ENCODE results near the gene AMMECR1.
A peak's percentile ranks its signal among the peaks of the same experiment; 100 is the strongest.

AMMECR1 gene

GRCh38 chrX:110224926-110225617 is 92.8 kb downstream of the AMMECR1 start:
- FAIRE-seq = no peak
- no peak for DNase-seq (ENCODE audit: insufficient read length, low spot score)
- TF ChIP-seq POLR2A (IDR thresholded peaks at IDR 0.05; ENCODE audit: low read depth, low read length) = no peak

DNA sequence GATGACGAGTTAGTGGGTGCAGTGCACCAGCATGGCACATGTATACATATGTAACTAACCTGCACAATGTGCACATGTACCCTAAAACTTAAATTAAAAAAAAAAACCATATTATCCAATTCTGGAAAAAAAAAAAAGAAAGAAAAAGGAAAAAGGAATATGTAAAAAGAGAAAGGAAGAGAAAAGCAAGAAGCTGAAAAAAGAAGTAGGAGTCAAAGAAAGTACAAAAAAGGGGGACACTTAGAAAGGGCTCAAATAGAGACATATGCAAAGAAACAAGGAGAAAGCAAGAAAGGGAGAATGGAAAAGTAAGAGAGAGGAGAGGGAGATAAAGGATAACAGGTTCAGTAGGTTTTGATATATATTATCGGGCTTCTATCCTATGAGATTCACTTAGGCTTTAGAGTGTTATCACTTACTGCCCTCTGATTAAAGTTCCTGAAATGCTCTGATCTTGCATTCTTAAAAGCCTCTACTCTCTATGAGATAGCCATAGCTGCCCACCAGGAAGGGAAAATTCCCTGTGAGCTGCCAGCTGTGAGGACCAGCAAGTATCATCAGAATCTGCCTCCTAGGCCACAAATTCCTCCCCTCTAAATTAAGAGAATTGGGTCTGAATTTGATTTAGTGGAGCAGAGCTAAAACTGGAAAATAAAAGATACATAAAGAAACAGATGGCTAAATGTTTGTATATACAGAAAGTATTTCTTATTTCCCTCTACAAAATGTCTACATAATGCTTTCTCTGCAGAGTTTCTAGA is 95.2 kb downstream of the AMMECR1 start:
- FAIRE-seq = no peak
- TF ChIP-seq POLR2A (IDR thresholded peaks at IDR 0.05; ENCODE audit: low read depth, low read length) = no peak
- no peak for DNase-seq (ENCODE audit: insufficient read length, low spot score)

GRCh38 chrX:110219920-110220319 is 98.0 kb downstream of the AMMECR1 start:
- TF ChIP-seq POLR2A (IDR thresholded peaks at IDR 0.05; ENCODE audit: low read depth, low read length) = no peak

GRCh38 chrX:110218591-110218990 is 99.3 kb downstream of the AMMECR1 start:
- no peak for DNase-seq (ENCODE audit: insufficient read length, low spot score)
- no peak for FAIRE-seq
- no peak for TF ChIP-seq POLR2A (IDR thresholded peaks at IDR 0.05; ENCODE audit: low read depth, low read length)

More at GRCh38 chrX:110219920-110220319, 98.0 kb downstream of the AMMECR1 start:
- DNase-seq (ENCODE audit: insufficient read length, low spot score) (no peak), FAIRE-seq (peak; percentile 93)

DNA sequence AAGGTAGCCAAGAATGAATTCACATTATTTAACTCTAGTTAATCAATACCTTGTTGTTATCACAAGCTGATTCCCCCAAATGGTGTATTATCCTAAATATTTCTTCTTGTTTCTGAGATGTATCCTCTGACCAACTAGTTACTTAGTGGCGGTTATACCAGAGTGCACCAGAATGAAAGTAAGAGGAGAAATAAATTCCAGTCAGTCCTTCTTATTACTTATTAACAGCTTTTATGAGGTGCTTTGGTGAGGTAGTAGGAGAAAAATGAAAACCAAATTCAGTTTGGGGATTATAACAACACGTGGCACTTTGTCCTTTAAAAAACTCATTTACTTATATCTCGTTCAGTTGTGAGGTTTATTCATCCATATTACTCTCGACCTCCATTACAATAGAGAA is 101.9 kb downstream of the AMMECR1 start:
- FAIRE-seq (no peak), DNase-seq (ENCODE audit: insufficient read length, low spot score) (no peak)
- no peak for TF ChIP-seq POLR2A (IDR thresholded peaks at IDR 0.05; ENCODE audit: low read depth, low read length)

- DNase-seq (ENCODE audit: insufficient read length, low spot score) = no peak
- no peak for FAIRE-seq
- TF ChIP-seq POLR2A (IDR thresholded peaks at IDR 0.05; ENCODE audit: low read depth, low read length) = no peak
These were observed 102.5 kb downstream of the AMMECR1 start for GRCh38 chrX:110215411-110215810.

DNA sequence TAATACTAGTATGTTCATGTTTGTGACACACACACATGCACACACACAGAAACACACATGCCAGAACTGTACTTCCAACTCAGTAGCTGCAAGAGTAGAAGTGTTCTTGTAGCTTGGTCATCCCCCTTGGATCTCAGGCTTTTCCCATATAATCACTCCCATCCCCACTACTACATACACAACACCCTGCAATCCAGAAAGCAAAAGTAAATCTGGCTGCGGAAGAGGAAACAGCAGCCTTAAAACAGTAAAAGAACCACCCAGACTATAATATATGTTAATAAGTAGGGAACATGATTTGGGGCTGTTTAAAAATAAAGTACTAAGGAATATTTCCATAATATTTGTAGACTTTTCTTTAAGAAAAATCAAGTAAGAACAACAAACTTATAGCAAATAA is 103.2 kb downstream of the AMMECR1 start:
- no peak for TF ChIP-seq POLR2A (IDR thresholded peaks at IDR 0.05; ENCODE audit: low read depth, low read length)
- FAIRE-seq (no peak), DNase-seq (ENCODE audit: insufficient read length, low spot score) (no peak)

GRCh38 chrX:110213183-110213582 is 104.7 kb downstream of the AMMECR1 start:
- FAIRE-seq (no peak), DNase-seq (ENCODE audit: insufficient read length, low spot score) (no peak)
- TF ChIP-seq POLR2A (IDR thresholded peaks at IDR 0.05; ENCODE audit: low read depth, low read length) = no peak

DNA sequence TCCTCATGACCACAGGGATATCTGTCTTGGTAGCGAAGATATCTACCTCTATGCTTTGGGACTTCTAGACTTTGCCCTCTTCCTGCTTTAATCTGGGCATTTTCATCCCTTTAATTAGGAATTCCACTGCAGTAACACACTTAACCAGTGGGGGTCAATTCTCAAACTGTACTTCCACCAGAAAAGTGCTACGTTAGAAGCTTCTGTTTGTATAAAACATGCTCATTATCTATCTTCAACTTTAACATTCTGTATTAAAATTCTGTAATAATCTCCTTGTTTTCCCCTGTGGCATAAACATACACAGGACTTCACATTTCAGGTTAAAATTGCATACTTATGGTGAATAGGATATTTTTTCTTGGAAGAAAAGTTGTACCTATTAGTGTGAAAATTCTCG is 105.6 kb downstream of the AMMECR1 start:
- FAIRE-seq = no peak
- DNase-seq (ENCODE audit: insufficient read length, low spot score) = no peak
- TF ChIP-seq POLR2A (IDR thresholded peaks at IDR 0.05; ENCODE audit: low read depth, low read length) = no peak

DNA sequence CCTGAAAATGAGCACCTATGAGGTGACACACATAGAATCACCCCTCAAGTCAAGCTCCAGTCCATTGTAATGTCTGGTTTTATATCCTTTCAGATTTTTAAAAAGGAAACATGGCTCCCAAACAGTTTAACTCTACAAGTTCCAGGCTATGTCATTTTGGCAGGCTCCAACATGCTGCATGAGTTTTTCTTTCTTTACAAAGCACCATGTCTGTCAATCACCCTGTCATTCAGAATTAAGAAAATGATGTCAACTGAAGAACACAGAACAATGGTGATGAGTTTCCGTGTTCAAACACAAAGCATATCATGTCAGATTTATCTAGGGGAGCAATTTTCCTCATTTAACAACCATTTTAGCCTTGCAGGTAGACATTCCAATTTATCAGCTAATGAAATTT is 106.5 kb downstream of the AMMECR1 start:
- TF ChIP-seq POLR2A (IDR thresholded peaks at IDR 0.05; ENCODE audit: low read depth, low read length) = no peak
- DNase-seq (ENCODE audit: insufficient read length, low spot score) (no peak), FAIRE-seq (no peak)

- FAIRE-seq = peak; percentile 96
- no peak for TF ChIP-seq POLR2A (IDR thresholded peaks at IDR 0.05; ENCODE audit: low read depth, low read length)
- DNase-seq (ENCODE audit: insufficient read length, low spot score) = no peak
These were observed 107.3 kb downstream of the AMMECR1 start for GRCh38 chrX:110210417-110211139.

DNA sequence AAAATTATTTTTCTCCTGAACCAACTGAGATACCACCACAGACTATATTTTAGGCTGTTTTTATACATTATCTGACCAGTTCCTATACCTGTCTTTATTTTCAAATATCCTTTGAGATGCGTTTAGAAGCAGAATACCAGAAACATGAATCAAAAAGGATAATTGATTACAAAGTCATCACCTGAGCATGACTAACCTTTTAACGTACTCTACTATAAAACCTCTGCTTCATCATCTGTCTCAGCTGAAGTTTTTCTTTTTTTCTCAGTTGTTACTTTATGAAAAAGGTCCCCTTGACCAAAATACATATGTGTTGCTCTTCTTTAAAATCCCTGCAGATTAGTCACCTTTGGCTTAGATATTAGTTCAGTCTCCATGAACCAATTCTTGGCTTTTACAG is 109.8 kb downstream of the AMMECR1 start:
- FAIRE-seq (no peak), DNase-seq (ENCODE audit: insufficient read length, low spot score) (no peak)
- TF ChIP-seq POLR2A (IDR thresholded peaks at IDR 0.05; ENCODE audit: low read depth, low read length) = no peak

GRCh38 chrX:110204986-110205385 is 112.9 kb downstream of the AMMECR1 start:
- TF ChIP-seq POLR2A (IDR thresholded peaks at IDR 0.05; ENCODE audit: low read depth, low read length) = no peak
- peak; percentile 43 for FAIRE-seq
- DNase-seq (ENCODE audit: insufficient read length, low spot score) = no peak

DNA sequence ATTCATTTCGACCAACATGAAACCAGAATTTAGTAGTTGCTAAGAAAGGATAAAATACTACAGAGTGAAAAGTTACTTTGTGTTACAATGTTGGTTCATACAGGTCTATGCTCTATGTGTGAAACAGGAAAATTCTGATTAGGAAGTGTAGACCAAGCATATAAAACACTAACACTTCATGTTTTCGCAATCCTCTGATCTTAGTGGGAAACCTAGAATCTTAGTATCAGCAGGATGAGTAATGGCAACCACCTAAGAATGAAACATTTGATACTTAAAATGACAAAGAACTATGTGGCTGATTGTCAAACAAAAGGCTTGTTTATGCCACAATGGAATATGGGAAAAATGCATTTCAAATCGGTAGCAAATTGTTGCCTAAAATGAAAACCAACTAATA is 116.1 kb downstream of the AMMECR1 start:
- DNase-seq (ENCODE audit: insufficient read length, low spot score) (no peak), FAIRE-seq (peak; percentile 23)
- no peak for TF ChIP-seq POLR2A (IDR thresholded peaks at IDR 0.05; ENCODE audit: low read depth, low read length)
